ENCODE measurements around the gene MRPL18. TPM values are rescaled to one million over a fixed set of nuclear protein-coding genes. Genes with fewer than 3 reads are reported as not detected.
"Not testable (repeated sequence)": the region's sequence is repeated elsewhere in the genome, so short reads cannot be mapped to it uniquely, and the experiment has no call there.

Gene MRPL18
- total RNA-seq, 1 donor from 2014 or later = 59.3 TPM

DNA sequence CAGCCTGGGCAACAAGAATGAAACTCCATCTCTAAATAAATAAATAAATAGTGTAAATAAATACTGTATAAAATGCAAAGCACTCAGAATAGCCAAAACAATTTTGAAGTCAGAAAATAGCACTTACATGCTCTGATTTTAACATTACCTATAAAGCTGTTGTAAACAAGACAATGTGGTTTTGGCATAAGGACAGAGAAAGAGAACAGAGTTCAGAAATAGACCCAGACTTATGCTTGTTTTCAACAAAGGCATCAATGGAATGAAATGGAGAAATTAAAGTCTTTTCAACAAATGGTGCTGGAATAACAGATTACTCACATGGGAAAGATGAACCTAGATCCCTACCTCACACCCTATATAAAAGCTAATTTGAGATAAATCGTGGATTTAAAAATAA, 18.1 kb upstream of the MRPL18 start:
- no peak for DNase-seq (ENCODE audit: low spot score)

DNA sequence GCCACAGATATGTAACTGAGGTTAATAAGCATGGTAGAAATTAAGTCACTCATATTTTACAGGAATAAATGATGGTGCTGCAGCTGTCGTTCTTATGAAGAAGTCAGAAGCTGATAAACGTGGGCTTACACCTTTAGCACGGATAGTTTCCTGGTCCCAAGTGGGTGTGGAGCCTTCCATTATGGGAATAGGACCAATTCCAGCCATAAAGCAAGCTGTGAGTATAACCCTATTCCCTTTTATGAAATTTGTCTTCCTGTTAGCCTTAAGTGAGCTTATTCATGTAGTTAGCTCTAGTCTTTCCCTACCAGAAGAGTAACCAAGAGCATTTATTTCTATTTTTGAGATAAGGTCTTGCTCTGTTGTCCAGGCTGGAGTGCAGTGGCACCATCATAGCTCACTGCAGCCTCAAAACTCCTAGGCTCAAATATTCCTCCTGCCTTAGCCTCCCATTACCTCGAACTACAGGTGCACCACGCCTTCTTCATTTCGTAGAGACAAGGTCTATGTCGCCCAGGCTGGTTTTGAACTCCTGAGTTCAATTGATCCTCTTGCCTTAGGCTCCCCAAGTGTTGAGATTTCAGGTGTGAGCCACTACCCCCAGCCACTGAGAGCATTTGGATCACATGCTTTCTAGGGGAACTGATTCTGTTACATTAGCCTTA, 12.9 kb upstream of the MRPL18 start:
- no peak for DNase-seq (ENCODE audit: low spot score)

DNA sequence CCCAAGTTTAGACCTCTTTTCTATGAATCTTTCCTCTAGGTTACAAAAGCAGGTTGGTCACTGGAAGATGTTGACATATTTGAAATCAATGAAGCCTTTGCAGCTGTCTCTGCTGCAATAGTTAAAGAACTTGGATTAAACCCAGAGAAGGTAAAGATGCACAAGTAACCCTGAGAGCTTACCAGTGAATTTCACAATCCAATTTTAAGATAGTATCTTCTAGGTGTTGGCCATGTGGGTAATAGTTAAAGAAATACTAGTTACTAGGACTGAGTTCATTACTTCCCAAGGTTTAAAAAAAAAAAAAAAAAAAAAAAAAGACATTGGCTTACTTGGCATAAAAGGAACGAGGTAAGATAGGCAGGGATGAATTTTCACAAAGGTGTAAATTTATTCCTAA, 12.1 kb upstream of the MRPL18 start:
- DNase-seq (ENCODE audit: low spot score) = no peak

DNA sequence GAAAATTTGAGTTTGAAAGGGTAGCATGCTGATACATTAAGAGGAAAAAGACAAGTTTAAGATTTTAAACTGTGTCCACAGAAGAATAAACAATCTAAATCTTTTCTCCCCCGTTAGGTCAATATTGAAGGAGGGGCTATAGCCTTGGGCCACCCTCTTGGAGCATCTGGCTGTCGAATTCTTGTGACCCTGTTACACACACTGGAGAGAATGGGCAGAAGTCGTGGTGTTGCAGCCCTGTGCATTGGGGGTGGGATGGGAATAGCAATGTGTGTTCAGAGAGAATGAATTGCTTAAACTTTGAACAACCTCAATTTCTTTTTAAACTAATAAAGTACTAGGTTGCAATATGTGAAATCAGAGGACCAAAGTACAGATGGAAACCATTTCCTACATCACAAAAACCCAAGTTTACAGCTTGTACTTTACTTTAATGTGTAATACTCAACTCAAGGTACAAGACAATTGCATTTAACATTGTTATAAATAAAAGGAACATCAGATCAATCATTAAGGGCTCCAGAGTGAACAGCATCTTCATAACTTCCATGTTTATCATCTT, 11.6 kb upstream of the MRPL18 start:
- DNase-seq (ENCODE audit: low spot score) = no peak

DNA sequence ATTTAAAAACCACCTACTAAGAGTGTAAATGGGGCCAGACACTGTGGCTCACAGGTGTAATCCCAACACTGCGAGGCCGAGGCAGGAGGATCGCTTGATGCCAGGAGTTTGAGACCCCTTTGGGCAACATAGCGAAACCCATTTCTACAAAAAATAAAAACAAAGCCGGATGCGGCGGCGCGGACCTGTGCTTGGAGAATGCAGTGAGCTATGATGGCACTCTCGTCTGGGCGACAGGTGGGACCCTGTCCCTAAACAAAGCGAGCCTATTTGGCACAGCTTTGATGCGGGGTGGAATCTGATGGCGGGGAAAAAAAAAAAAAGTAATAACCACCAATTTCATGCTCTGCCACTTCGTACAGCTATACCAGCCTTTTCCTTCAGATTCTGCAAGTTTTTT, 2.0 kb upstream of the MRPL18 start:
- no peak for DNase-seq (ENCODE audit: low spot score)

DNA sequence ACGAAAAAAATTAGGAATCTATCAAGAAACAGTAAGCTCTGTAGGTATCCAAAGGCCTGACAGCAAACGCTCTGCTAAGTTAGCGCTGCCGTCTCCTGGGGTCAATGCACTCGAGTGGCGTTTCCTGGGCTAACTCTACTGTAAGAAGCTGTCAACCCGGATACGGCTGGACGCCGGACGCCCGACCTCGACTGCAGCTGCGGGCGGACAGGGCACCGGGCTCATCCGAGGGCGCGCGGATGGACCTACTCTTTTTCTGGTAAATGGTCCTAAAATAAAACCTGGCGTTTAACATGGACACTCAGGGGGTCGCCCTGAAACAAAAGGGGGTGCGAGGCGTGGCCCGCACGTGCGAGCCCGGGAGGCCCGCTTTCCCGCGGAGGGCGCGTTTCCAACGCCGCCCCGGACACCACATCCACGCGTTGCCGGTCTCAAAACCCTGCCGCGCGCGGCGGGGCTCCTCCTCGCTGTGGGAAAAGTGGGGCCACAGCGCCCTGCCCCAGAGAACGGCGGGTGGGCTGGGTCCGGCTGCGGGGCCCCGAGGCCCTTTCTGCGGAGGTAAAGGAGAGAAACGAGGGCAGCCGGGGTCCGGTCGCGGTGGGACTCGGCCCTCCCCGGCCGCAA, 1.4 kb upstream of the MRPL18 start:
- no peak for DNase-seq (ENCODE audit: low spot score)

DNA sequence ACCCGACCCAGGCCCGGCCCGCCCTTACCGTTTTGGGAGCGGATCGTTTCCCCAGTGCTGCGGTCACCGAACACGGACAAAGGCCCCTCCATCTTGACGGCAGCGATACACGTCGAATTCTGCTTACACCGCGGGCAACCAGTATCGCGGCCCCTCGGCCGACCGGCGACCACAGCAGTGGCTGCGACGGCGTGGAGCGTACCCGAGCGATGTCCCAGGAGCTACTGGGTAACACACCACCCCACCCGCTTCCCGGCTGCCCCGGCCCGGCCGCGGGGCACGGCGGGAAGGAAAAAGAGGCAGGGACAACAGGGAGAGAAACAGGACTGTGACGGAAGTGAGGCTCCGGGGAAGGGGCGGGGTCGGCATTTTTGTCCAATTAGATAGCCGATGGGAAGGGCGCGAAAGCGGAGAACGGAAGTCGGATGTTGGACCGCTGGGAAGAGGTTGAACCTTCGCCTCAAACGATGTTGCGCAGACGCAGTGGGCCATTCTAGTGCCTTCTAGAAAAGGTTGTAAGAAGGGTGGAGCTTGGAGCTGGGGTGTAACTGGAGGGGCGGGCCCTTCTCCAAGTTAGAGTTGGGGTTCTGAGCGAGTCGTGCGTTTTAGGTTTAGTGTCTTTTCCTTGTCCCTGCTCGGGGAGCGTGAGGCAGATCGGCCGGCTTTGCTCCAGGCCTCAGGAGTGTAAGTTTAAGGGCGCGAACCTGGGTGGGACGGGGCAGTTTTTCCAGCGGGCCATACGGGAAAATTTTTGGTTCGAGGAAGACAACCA, 704 bp upstream of the MRPL18 start, which contains the start of gene TCP1:
Gene TCP1, minus strand, starts transcription at position 226 of the 772 bp plus-strand sequence. Its CDS starts 134 bp downstream, at position 92.
- DNase-seq (ENCODE audit: low spot score) = peak; percentile 98

DNA sequence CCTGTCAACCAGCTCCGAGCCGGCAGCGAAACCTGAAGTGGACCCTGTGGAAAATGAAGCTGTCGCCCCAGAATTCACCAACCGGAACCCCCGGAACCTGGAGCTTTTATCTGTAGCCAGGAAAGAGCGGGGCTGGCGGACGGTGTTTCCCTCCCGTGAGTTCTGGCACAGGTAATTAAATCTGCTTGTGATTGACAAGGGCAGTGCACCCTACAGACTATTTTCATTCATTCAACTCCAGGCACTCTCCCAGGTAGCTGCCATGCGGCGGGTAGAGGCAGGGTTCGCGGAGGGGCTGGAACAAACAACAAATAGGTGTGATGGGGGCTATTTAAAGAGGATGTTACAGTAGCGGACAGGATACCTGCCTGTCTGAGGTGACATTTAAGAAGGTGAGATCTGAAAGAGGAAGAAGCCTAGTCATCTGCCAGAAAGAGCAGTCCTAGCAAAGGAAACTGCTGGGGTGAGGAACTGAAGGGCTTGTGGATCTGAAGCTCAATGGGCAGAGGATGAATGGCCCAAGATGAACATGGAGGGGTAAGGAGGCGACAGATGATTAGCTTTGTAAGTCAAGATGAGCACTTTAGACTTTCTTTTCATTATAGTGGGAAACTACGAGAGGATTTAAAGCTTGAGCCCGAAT, 810 bp downstream of the MRPL18 start:
- no peak for DNase-seq (ENCODE audit: low spot score)

DNA sequence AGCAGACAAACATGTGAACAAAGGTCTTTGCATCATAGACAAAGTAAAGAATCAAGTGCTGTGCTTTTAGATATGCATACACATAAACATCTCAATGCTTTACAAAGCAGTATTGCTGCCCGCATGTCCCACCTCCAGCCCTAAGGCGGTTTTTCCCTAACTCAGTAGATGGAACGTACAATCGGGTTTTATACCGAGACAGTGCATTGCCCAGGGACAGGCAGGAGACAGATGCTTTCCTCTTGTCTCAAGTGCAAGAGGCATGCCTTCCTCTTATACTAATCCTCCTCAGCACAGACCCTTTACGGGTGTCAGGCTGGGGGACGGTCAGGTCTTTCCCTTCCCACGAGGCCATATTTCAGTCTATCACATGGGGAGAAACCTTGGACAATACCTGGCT, 4.7 kb downstream of the MRPL18 start:
- DNase-seq (ENCODE audit: low spot score) = not testable (repeated sequence)

- DNase-seq (ENCODE audit: low spot score) = no peak
Measured at GRCh38 chr6:159797554-159797953, 7.3 kb downstream of the MRPL18 start.

GRCh38 chr6:159800141-159800865, 10.0 kb downstream of the MRPL18 start, which contains the start of gene PNLDC1:
Gene PNLDC1 (plus strand): TSS chr6:159800276. CDS start chr6:159800308, 32 bp downstream.
- peak; percentile 88 for DNase-seq (ENCODE audit: low spot score)

DNA sequence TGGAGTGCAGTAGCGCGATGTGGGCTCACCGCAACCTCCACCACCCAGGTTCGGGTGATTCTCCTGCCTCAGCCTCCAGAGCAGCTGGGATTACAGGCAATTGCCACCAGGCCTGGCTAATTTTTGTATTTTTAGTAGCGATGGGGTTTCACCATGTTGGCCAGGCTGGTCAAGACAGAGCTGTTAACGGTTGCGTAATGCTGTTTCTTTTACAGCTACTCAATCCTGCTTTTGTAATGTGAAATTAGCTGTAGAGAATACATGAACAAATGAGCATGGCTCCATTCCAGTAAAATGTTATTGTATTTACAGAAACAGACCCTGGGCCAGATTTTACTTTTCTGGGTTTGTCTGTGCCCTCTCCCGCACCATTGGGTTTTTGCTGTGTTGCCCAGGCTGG, 11.7 kb downstream of the MRPL18 start:
- DNase-seq (ENCODE audit: low spot score) = no peak

- DNase-seq (ENCODE audit: low spot score) = no peak
Measured at GRCh38 chr6:159804504-159804903, 14.2 kb downstream of the MRPL18 start.

DNA sequence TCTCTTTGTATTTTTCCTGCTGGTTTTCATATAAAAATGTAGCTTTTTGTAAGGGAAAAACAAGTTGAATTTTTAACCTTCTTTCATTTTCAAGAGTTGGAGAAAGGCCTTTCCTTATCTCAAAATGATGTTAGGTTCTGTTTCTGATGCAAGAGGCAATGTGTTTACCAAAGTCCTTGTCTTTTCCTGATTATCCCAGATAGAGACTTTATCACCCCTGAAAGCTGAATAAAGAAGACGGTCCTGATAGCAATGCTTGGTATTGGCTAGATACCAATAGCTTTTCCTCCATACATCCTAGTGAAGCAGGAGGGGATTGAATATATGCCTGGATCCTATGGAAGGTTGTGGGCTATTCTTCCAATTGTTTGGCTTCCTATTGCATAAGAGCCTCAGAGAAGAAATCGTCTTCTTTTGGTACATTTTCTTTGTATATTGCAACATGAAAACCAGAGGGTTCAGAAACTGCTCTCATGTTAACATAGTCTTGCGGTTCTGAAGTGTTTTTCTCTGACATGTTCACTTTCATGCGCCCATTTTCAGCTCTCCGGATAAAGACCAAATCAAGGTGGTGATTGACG, 15.3 kb downstream of the MRPL18 start:
- no peak for DNase-seq (ENCODE audit: low spot score)

GRCh38 chr6:159806021-159806458, 15.8 kb downstream of the MRPL18 start:
- peak; percentile 64 for DNase-seq (ENCODE audit: low spot score)

GRCh38 chr6:159807150-159807858, 17.0 kb downstream of the MRPL18 start:
- DNase-seq (ENCODE audit: low spot score) = no peak

GRCh38 chr6:159808647-159809046, 18.4 kb downstream of the MRPL18 start:
- no peak for DNase-seq (ENCODE audit: low spot score)

GRCh38 chr6:159809149-159809548, 18.9 kb downstream of the MRPL18 start:
- no peak for DNase-seq (ENCODE audit: low spot score)

DNA sequence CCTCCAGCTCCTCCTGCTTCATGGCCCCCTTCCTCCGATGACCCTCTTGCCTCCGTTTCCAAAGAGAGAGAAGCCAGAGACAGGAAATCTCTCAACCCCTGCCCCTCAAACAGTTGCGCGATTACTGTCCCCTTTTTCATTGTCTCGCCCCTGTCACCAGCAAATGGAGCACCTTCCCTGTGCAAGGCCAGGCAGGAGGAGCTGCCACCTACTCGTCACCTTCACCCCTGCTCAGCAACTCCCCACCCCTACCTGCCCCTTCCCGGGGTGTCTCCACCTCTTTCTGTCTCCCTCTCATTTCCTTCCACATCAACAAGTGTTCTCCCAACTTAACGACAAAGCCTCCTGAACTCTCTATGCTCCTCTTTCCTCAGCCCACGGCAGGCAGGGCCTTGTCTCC, 23.5 kb downstream of the MRPL18 start:
- peak; percentile 60 for DNase-seq (ENCODE audit: low spot score)

DNA sequence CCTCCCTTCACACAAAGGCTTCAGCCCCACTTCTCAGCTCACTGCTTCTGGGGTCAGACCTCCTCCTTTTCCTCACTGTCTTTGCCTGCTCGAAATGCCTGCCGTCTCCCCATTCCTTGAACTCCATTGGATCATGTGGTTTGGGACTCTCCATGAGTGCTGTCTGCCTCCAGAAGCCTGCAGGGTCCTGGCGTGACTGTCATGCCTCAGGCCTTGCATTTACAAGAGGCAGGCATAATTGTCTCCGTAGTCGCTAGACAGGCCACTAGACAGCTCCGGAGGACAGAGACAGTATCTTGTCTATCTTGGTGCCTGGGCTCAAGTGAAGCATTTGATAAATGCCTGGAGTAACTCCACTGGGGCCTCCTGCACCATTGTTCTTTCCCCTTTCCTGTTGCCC, 25.1 kb downstream of the MRPL18 start:
- peak; percentile 71 for DNase-seq (ENCODE audit: low spot score)
